Measurements from ENCODE around the gene ASTN2.

The ASTN2 gene

GRCh38 chr9:116389541-116390302 is 1025.1 kb downstream of the ASTN2 start:
- peak; percentile 28 for DNase-seq (ENCODE audit: low read depth, low spot score)

DNA sequence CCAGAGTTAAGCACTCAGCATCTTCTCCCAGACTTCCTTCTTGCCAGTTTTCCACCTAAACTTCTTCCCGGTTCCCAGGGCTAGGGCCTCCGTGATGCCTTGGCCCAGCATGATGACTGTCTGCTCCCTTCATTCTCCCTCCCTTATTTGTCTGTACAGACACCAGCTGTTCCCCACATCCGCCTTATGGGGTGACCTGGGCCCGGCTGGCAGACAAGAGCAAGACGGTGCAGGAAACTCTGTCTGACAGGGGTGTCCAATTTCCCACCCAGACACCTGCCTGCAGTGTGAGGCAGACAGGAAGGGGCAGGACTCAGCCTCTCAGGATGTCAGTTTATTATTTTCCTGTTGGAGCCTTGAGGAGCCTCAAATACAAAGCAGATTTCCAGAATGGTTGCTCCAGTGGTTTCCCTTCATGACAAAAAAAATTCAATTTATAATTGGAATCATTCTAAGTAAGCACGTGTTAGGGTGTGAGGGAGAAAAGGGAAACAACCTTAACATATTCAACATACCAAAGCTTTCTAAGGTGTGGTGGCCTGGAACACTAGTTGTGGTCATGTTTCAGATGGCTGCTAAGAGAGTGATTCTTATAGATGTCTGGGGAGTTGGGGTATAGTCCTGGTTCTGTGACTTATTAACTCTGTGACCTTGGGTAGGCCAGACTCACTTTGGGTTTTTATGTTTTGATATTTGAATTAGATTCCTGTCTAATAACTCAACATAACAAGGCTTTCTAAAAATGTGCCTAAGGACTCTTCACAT is 1026.7 kb downstream of the ASTN2 start:
- DNase-seq (ENCODE audit: low read depth, low spot score) = no peak

GRCh38 chr9:116383936-116384335 is 1030.9 kb downstream of the ASTN2 start:
- peak; percentile 48 for DNase-seq (ENCODE audit: low read depth, low spot score)

GRCh38 chr9:116383133-116383532 is 1031.7 kb downstream of the ASTN2 start:
- DNase-seq (ENCODE audit: low read depth, low spot score) = no peak

- DNase-seq (ENCODE audit: low read depth, low spot score) = no peak
Observed at GRCh38 chr9:116382053-116382452, 1032.8 kb downstream of the ASTN2 start.

DNA sequence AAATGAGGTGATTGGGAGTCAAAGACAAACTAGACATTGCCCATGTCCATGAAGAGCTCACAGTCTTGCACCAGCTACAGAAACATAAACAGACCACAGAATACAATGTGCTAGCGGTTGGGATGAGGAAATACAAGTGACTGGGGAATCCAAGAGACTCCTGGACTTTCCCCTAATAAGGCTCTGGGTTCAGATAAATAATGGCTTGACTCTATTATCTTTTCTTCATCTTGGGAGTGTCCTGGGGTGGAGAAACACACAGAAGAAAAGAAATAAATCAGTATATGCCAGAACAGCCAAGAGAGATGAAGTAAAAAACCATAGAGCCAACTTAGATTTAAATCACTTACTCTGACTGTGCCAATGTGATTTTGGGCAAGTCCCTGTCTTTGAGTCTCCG is 1033.5 kb downstream of the ASTN2 start:
- no peak for DNase-seq (ENCODE audit: low read depth, low spot score)

- DNase-seq (ENCODE audit: low read depth, low spot score) = no peak
Observed at GRCh38 chr9:116380496-116380995, 1034.3 kb downstream of the ASTN2 start.

DNA sequence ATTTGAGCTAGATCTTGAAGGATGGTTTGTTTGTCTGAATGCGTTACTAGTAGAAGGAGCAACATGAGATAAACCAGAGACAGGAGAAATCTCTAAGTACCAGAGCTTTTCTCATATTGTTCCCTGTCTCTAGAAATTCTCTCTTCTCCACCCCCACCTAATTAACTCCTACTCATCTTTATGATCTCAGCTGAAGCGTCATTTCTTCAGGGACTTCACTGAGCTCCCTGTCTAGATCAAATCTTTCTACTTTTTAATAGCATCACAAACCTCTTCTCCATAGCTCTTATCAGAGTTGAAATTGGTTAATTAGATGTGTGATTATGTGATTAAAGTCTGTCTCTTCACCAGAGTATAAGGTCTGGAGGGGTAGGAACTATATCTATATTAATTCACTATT is 1035.0 kb downstream of the ASTN2 start:
- no peak for DNase-seq (ENCODE audit: low read depth, low spot score)

- DNase-seq (ENCODE audit: low read depth, low spot score) = no peak
Observed at GRCh38 chr9:116378873-116379272, 1036.0 kb downstream of the ASTN2 start.

DNA sequence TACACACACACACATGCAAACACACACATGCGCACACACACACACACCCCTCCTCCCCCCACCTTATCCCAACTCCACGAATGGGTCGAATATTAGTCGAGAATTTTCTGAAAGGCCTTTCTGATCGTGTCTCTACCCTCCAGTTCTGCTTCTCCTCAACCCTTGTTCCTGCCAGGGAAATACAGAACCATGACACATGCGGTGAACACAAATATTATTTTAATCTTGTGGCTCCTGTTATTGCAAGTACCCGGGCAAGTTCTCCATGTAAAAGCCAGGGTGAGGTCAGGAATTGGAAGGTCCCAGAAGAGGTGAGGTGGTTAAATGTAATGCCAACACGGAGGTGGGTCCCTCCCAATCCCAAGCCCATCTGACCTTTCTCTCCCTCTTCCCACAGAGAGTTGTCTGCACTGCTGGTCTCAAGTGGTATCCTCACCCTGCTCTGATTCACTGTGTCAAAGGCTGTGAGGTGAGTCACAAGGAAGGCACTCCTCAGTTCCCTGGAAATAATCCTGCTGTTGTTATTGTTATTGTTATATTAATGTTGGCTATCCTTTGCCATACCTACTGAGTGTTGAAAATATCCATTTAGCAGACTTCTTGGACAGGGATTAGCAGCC is 1037.6 kb downstream of the ASTN2 start:
- peak; percentile 78 for DNase-seq (ENCODE audit: low read depth, low spot score)

Data from astrocyte of the hippocampus (primary cell).